Amniotic stem cell (primary cell): Measurements from ENCODE around the gene STARD10.

ENCODE experiments used
- DNase-seq: peaks from one replicate; lab custom pipeline; 2025; lab: John Stamatoyannopoulos, UW

Gene STARD10

GRCh38 chr11:72705442-72706365 lies 88.1 kb downstream of the STARD10 start:
- no peak for DNase-seq

DNA sequence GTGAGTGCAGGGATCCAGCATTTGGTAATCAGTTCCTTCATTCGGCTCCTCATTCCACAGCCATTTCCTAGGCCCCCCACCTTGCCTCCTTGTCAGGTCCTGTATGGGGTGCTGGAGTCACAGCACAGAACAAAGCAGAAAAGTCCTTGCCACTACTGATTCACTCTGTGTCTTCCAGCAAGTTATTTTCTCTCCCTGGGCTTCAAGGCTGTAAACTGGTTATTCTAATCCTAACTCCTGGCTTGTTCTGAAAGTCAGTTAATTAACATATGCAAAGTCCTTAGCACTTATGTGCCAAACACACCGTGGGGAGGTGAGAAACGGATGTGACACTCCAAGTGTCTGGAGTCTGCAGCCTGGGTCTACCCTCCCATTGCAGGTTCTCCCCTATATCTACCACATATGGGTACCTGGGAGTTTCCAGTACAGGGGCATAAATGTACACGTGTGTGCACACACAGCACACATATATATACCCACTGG lies 89.0 kb downstream of the STARD10 start:
- no peak for DNase-seq
